Endometrium (tissue), 2 donors: ENCODE measurements around the gene PRKAR1B.
"Not testable (repeated sequence)": the region's sequence is repeated elsewhere in the genome, so short reads cannot be mapped to it uniquely, and the experiment has no call there.

ENCODE experiments used
- FAIRE-seq: peaks from 2 replicates; lab custom pipeline; 2012; peaks lifted over from hg19 to GRCh38; lab: Jason Lieb, UNC
- donor health status: control.
- donor health status: control.

PRKAR1B gene

GRCh38 chr7:668139-668931 lies 58.7 kb downstream of the PRKAR1B start:
- FAIRE-seq = no peak

- FAIRE-seq = no peak
Observed at GRCh38 chr7:666454-667292, 60.4 kb downstream of the PRKAR1B start.

GRCh38 chr7:665736-666453 lies 61.2 kb downstream of the PRKAR1B start:
- no peak for FAIRE-seq

- no peak for FAIRE-seq
Observed at GRCh38 chr7:664997-665735, 61.9 kb downstream of the PRKAR1B start.

GRCh38 chr7:664402-664775 lies 62.7 kb downstream of the PRKAR1B start:
- no peak for FAIRE-seq

- FAIRE-seq = no peak
Observed at GRCh38 chr7:662576-662975, 64.5 kb downstream of the PRKAR1B start.

- no peak for FAIRE-seq
Observed at GRCh38 chr7:659996-660395, 67.1 kb downstream of the PRKAR1B start.

GRCh38 chr7:659306-659847 lies 67.7 kb downstream of the PRKAR1B start:
- FAIRE-seq = no peak

GRCh38 chr7:657565-658119 lies 69.4 kb downstream of the PRKAR1B start:
- FAIRE-seq = no peak

GRCh38 chr7:657010-657409 lies 70.1 kb downstream of the PRKAR1B start:
- not testable (repeated sequence) for FAIRE-seq

- no peak for FAIRE-seq
Observed at GRCh38 chr7:655758-656157, 71.3 kb downstream of the PRKAR1B start.

GRCh38 chr7:653829-654764 lies 73.0 kb downstream of the PRKAR1B start:
- FAIRE-seq = no peak

GRCh38 chr7:652881-653280 lies 74.2 kb downstream of the PRKAR1B start:
- no peak for FAIRE-seq

GRCh38 chr7:652167-652566 lies 74.9 kb downstream of the PRKAR1B start:
- not testable (repeated sequence) for FAIRE-seq

GRCh38 chr7:651032-651728 lies 75.9 kb downstream of the PRKAR1B start:
- FAIRE-seq = no peak

GRCh38 chr7:650339-651031 lies 76.6 kb downstream of the PRKAR1B start:
- no peak for FAIRE-seq

- FAIRE-seq = no peak
Observed at GRCh38 chr7:646951-647350, 80.1 kb downstream of the PRKAR1B start.

GRCh38 chr7:646487-646886 lies 80.6 kb downstream of the PRKAR1B start:
- no peak for FAIRE-seq

GRCh38 chr7:645606-646005 lies 81.5 kb downstream of the PRKAR1B start:
- no peak for FAIRE-seq
